Neural cell (in vitro differentiated cells): ENCODE results near the gene NNT. TPM values are rescaled to one million over a fixed set of nuclear protein-coding genes. Genes with fewer than 3 reads are reported as not detected.

Experiments
- H2AFZ ChIP-seq: fragments of 200-600, 300-800 bp; sonication (generic), shearing (Covaris generic); 2 replicates; pipeline ENCODE4 v1.6.0; 2014; ENCODE audit warnings: low read depth, mild to moderate bottlenecking, antibody characterized with exemption, low read length, moderate library complexity
- H3F3A ChIP-seq: fragments of 200-600 bp; shearing (Covaris generic); 2 replicates; pipeline ENCODE4 v1.6.1; 2016; ENCODE audit warnings: mild to moderate bottlenecking, moderate library complexity, mixed read lengths, antibody characterized with exemption, low read length; ENCODE audit not compliant: insufficient read depth, poor library complexity, severe bottlenecking
- H3K27ac ChIP-seq: fragments of 200-600, 300-800 bp; sonication (generic), shearing (Covaris generic); 2 replicates; pipeline ENCODE4 v1.5.1; 2014; ENCODE audit warnings: mild to moderate bottlenecking, low read length, moderate library complexity
- H3K27me3 ChIP-seq: fragments of 300-800, 200-600 bp; sonication (generic), shearing (Covaris generic); 2 replicates; pipeline ENCODE4 v1.6.0; 2014; ENCODE audit warnings: mild to moderate bottlenecking, low read depth, low read length, moderate library complexity; ENCODE audit not compliant: insufficient read depth
- H3K36me3 ChIP-seq: fragments of 300-800, 200-600 bp; sonication (generic), shearing (Covaris generic); 2 replicates; pipeline ENCODE4 v1.5.1; 2014; ENCODE audit warnings: mild to moderate bottlenecking, antibody characterized with exemption, low read length, moderate library complexity; ENCODE audit not compliant: insufficient read depth
- H3K4me2 ChIP-seq: fragments of 300-800, 200-600 bp; sonication (generic), shearing (Covaris generic); 2 replicates; pipeline ENCODE4 v1.6.0; 2014; ENCODE audit warnings: mild to moderate bottlenecking, low read length
- H3K4me3 ChIP-seq: fragments of 300-800, 200-600 bp; sonication (generic), shearing (Covaris generic); 2 replicates; pipeline ENCODE4 v1.5.1; 2014; ENCODE audit warnings: mild to moderate bottlenecking, low read length, moderate library complexity
- H3K79me2 ChIP-seq: fragments of 200-600 bp; shearing (Covaris generic); replicated peaks from 2 replicates; pipeline ENCODE4 v1.6.0; 2014; ENCODE audit warnings: mild to moderate bottlenecking, low read length, moderate library complexity; ENCODE audit not compliant: insufficient read depth
- H3K9ac ChIP-seq: fragments of 300-800, 200-600 bp; sonication (generic), shearing (Covaris generic); 2 replicates; pipeline ENCODE4 v1.6.1; 2016; ENCODE audit warnings: mild to moderate bottlenecking, low read length, mixed read lengths
- H3K9me2 ChIP-seq: fragments of 200-600 bp; shearing (Covaris generic); 2 replicates; pipeline ENCODE4 v1.6.1; 2016; ENCODE audit warnings: mild to moderate bottlenecking, low read length, mixed read lengths; ENCODE audit not compliant: insufficient read depth
- H3K9me3 ChIP-seq: fragments of 200-600, 300-800 bp; sonication (generic), shearing (Covaris generic); 2 replicates; pipeline ENCODE4 v1.6.1; 2016; ENCODE audit warnings: mild to moderate bottlenecking, mixed run types, low read length, moderate library complexity, mixed read lengths
- H4K20me1 ChIP-seq: fragments of 200-600 bp; shearing (Covaris generic); 2 replicates; pipeline ENCODE4 v1.6.1; 2016; ENCODE audit warnings: mild to moderate bottlenecking, mixed run types; ENCODE audit not compliant: insufficient read depth
- EP300 ChIP-seq: fragments of 450-650 bp; conservative IDR thresholded peaks from 2 replicates; pipeline ENCODE4 v1.6.1; 2014; ENCODE audit warnings: antibody characterized with exemption, mild to moderate bottlenecking, moderate library complexity; ENCODE audit not compliant: poor library complexity, severe bottlenecking
- EZH2 ChIP-seq: fragments of 200-600, 300-800 bp; shearing (Covaris generic), sonication (generic); IDR thresholded peaks from 2 replicates; pipeline ENCODE4 v1.6.1; 2014; ENCODE audit warnings: antibody characterized with exemption, low read length, borderline replicate concordance, mild to moderate bottlenecking; ENCODE audit not compliant: insufficient read depth, poor library complexity, severe bottlenecking
- MXI1 ChIP-seq: fragments of 450-650 bp; conservative IDR thresholded peaks from 2 replicates; pipeline ENCODE4 v1.6.1; 2014; ENCODE audit warnings: antibody characterized with exemption, mild to moderate bottlenecking; ENCODE audit not compliant: poor library complexity, severe bottlenecking
- RAD21 ChIP-seq: fragments of 450-650 bp; conservative IDR thresholded peaks from 2 replicates; pipeline ENCODE4 v1.6.1; 2014; ENCODE audit warnings: antibody characterized with exemption, mild to moderate bottlenecking, moderate library complexity
- SMC3 ChIP-seq: fragments of 450-650 bp; conservative IDR thresholded peaks from 2 replicates; pipeline ENCODE4 v1.6.1; 2014; ENCODE audit warnings: antibody characterized with exemption, mild to moderate bottlenecking, moderate library complexity; ENCODE audit not compliant: poor library complexity
- TAF1 ChIP-seq: IDR thresholded peaks from 2 replicates; pipeline ENCODE4 v1.6.1; 2012; ENCODE audit warnings: low read depth
- polyA plus RNA-seq: library from polyadenylated mRNA; depleted of rRNA; stranded (reverse); fragments of >200 nt; gene quantifications from 2 replicates; pipeline ENCODE4 v1.2.3, GENCODE V29; 2014
- TF ChIP-seq, protein P1 (sequence below): fragments of 450-650 bp; IDR thresholded peaks from 2 replicates; pipeline ENCODE4 v1.5.1; 2014; ENCODE audit warnings: antibody characterized with exemption, mild to moderate bottlenecking, moderate library complexity; ENCODE audit not compliant: poor library complexity, severe bottlenecking
- TF ChIP-seq, protein P2 (sequence below): IDR thresholded peaks from 2 replicates; pipeline ENCODE4 v1.6.1; 2012; ENCODE audit warnings: borderline replicate concordance

NNT gene
- polyA plus RNA-seq, 1 donor from 2014 or later: 120 TPM

DNA sequence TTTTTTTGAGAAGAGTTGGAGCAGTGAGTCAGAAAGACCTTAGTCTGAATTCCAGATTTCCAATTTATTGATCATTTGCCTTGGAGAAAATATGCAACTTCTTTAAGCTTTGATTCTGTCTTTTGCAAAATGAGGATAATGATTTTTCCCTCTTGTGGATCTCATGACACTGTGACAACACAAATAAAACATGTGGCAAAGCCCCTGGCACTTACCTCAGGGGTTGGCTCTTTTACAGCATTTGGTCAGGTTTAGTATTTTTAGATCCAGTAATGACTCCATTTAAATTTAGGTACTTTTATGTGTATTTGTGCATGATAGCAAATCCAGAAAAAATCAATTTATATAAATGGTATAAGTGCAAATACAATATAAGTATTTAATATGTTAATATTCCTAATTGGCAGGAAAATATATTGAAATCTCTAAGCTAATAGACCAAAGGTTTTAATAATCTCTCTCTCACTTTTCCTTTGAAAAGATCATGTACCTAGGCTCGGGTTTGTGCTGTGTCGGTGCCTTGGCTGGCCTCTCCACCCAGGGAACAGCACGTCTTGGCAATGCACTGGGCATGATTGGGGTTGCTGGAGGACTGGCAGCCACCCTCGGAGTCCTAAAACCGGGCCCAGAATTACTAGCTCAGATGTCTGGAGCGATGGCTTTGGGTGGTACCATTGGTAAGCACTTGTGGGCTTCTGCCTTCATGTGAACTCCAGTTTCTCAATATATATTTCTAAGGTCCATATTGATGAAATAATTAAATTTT, 49.7 kb downstream of the NNT start:
- Histone ChIP-seq H4K20me1 (no peaks in the 10 kb centered on the region), H3K36me3 (peaks cover 14% of the 10 kb centered on the region), H3K79me2 (no peaks in the 10 kb centered on the region), H3K27ac (no peak overlapping the region), H3K9me2 (no peaks in the 10 kb centered on the region), H3K27me3 (no peaks in the 10 kb centered on the region), H2AFZ (no peak overlapping the region), H3K9me3 (no peaks in the 10 kb centered on the region), H3F3A (no peaks in the 10 kb centered on the region), H3K9ac (no peak overlapping the region), H3K4me3 (no peak overlapping the region), H3K4me2 (no peak overlapping the region)
- TF ChIP-seq EP300: no peak
- TF ChIP-seq, protein P1, sequence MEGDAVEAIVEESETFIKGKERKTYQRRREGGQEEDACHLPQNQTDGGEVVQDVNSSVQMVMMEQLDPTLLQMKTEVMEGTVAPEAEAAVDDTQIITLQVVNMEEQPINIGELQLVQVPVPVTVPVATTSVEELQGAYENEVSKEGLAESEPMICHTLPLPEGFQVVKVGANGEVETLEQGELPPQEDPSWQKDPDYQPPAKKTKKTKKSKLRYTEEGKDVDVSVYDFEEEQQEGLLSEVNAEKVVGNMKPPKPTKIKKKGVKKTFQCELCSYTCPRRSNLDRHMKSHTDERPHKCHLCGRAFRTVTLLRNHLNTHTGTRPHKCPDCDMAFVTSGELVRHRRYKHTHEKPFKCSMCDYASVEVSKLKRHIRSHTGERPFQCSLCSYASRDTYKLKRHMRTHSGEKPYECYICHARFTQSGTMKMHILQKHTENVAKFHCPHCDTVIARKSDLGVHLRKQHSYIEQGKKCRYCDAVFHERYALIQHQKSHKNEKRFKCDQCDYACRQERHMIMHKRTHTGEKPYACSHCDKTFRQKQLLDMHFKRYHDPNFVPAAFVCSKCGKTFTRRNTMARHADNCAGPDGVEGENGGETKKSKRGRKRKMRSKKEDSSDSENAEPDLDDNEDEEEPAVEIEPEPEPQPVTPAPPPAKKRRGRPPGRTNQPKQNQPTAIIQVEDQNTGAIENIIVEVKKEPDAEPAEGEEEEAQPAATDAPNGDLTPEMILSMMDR: no peak
- no peak for TF ChIP-seq MXI1
- TF ChIP-seq RAD21: no peak
- TF ChIP-seq TAF1: no peak
- TF ChIP-seq, protein P2, sequence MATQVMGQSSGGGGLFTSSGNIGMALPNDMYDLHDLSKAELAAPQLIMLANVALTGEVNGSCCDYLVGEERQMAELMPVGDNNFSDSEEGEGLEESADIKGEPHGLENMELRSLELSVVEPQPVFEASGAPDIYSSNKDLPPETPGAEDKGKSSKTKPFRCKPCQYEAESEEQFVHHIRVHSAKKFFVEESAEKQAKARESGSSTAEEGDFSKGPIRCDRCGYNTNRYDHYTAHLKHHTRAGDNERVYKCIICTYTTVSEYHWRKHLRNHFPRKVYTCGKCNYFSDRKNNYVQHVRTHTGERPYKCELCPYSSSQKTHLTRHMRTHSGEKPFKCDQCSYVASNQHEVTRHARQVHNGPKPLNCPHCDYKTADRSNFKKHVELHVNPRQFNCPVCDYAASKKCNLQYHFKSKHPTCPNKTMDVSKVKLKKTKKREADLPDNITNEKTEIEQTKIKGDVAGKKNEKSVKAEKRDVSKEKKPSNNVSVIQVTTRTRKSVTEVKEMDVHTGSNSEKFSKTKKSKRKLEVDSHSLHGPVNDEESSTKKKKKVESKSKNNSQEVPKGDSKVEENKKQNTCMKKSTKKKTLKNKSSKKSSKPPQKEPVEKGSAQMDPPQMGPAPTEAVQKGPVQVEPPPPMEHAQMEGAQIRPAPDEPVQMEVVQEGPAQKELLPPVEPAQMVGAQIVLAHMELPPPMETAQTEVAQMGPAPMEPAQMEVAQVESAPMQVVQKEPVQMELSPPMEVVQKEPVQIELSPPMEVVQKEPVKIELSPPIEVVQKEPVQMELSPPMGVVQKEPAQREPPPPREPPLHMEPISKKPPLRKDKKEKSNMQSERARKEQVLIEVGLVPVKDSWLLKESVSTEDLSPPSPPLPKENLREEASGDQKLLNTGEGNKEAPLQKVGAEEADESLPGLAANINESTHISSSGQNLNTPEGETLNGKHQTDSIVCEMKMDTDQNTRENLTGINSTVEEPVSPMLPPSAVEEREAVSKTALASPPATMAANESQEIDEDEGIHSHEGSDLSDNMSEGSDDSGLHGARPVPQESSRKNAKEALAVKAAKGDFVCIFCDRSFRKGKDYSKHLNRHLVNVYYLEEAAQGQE: no peak
- TF ChIP-seq EZH2: no peak
- TF ChIP-seq SMC3: no peak

DNA sequence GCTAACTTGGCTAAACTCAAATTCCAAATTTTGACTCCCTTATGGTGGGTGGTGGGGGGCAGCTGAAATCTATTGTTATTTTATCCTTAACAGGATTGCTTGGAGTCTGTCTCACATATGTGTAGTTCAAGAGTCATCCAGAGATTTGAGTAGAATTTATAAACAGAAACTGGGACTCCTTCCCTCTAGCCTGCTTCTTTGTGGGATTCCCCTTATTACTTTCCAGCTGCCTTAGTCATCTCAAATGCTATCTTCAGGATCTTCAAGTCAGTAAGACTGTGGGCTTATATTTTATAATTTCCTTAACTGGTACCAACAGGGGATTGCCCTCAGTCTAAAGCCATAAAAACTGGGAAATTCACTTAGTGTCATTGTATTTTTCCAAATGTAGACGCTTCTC, 55.5 kb downstream of the NNT start:
- TF ChIP-seq MXI1: no peak
- no peak for TF ChIP-seq SMC3
- TF ChIP-seq, protein P1: no peak
- no peak for TF ChIP-seq RAD21
- Histone ChIP-seq H3K9me3 (no peaks in the 10 kb centered on the region), H2AFZ (no peak overlapping the region), H3K79me2 (no peaks in the 10 kb centered on the region), H3F3A (no peaks in the 10 kb centered on the region), H4K20me1 (no peaks in the 10 kb centered on the region), H3K27ac (no peak overlapping the region), H3K4me3 (no peak overlapping the region), H3K36me3 (peaks cover 10% of the 10 kb centered on the region), H3K9ac (no peak overlapping the region), H3K27me3 (no peaks in the 10 kb centered on the region), H3K4me2 (no peak overlapping the region), H3K9me2 (no peaks in the 10 kb centered on the region)
